GM15510 (cell line): ENCODE results near the gene CPNE9.
A peak's percentile ranks its signal among the peaks of the same experiment; 100 is the strongest.

ENCODE experiments used
- POLR2A ChIP-seq: IDR thresholded peaks from 3 replicates; pipeline ENCODE4 v1.6.1; 2011; ENCODE audit warnings: borderline replicate concordance; ENCODE audit not compliant: insufficient read length; ENCODE audit errors: extremely low read depth

The CPNE9 gene

GRCh38 chr3:9768141-9768775, 64.6 kb downstream of the CPNE9 start:
- no peak for TF ChIP-seq POLR2A

GRCh38 chr3:9769012-9769411, 65.4 kb downstream of the CPNE9 start:
- TF ChIP-seq POLR2A, result no peak

GRCh38 chr3:9769426-9770275, 66.0 kb downstream of the CPNE9 start, which contains the start of gene CAMK1:
CAMK1 (minus strand) TSS chr3:9769947; CDS start chr3:9767749, 2,198 bp downstream.
- peak; percentile 26 for TF ChIP-seq POLR2A

- no peak for TF ChIP-seq POLR2A
Observed at GRCh38 chr3:9770276-9770812, 66.7 kb downstream of the CPNE9 start.

- no peak for TF ChIP-seq POLR2A
Observed at GRCh38 chr3:9776896-9777693, 73.5 kb downstream of the CPNE9 start.

- no peak for TF ChIP-seq POLR2A
Observed at GRCh38 chr3:9777694-9778021, 74.0 kb downstream of the CPNE9 start.

- no peak for TF ChIP-seq POLR2A
Observed at GRCh38 chr3:9778143-9779074, 74.8 kb downstream of the CPNE9 start.

- TF ChIP-seq POLR2A, result no peak
Observed at GRCh38 chr3:9779075-9779593, 75.5 kb downstream of the CPNE9 start.
